ENCODE data around the gene SUPT6H. TPM values are rescaled to one million over a fixed set of nuclear protein-coding genes. Genes with fewer than 3 reads are reported as not detected.

The SUPT6H gene
- total RNA-seq, 2 experiments from 2014 or later = 33.7 to 76.5 TPM

GRCh38 chr17:28667870-28668269 is 5.9 kb downstream of the SUPT6H start:
- TF ChIP-seq CTCF (conservative IDR thresholded peaks at IDR 0.05; ENCODE audit: low read length) = no peak
- no peak for TF ChIP-seq EZH2phosphoT487 (IDR thresholded peaks at IDR 0.05; ENCODE audit: borderline replicate concordance, low read depth, low read length)
- ChIA-PET CTCF (ENCODE audit: unreplicated experiment) (no interaction called here), POLR2A (interaction anchor here (0.7 kb wide), 1 partner anchor 46 kb away, joined by 3 read pairs; no protein-coding TSS in a partner anchor)
- H3K27ac ChIP-seq (ENCODE audit: low read depth, low read length, poor library complexity, severe bottlenecking) = no peak overlapping the region
- peaks cover 43% of the 10 kb centered on the region for H3K79me2 ChIP-seq (ENCODE audit: insufficient read depth, low read depth, low read length)
- intact Hi-C loops (cut with micrococcal nuclease; ENCODE audit: unreplicated experiment) = no loop called here
- H2AFZ ChIP-seq (ENCODE audit: low read length) = no peak overlapping the region
- H4K20me1 ChIP-seq (ENCODE audit: insufficient read depth, low read length) = peaks cover 3% of the 10 kb centered on the region; the same call in 1 of the 2 replicates
- H3K4me1 ChIP-seq (ENCODE audit: insufficient read depth, low read length, poor library complexity, severe bottlenecking) = peaks cover 11% of the 10 kb centered on the region
- peaks cover 69% of the 10 kb centered on the region for H3K36me3 ChIP-seq (ENCODE audit: insufficient read depth, low read length)
- no peaks in the 10 kb centered on the region for H3K9me2 ChIP-seq (ENCODE audit: insufficient read depth, low read length)
- DNase-seq (ENCODE audit: low spot score) = no peak
- no TSS peak for BruUV-seq (replicated peaks)
- no peak overlapping the region for H3K4me2 ChIP-seq (ENCODE audit: low read length)
- H3K9me3 ChIP-seq (ENCODE audit: low read length) = no peaks in the 10 kb centered on the region
- no peak overlapping the region for H3K4me3 ChIP-seq (ENCODE audit: low read depth, low read length, poor library complexity, severe bottlenecking)

- no peak overlapping the region for H3K4me2 ChIP-seq (ENCODE audit: low read length)
- BruUV-seq (replicated peaks) = no TSS peak
- no peaks in the 10 kb centered on the region for H3K9me2 ChIP-seq (ENCODE audit: insufficient read depth, low read length)
- intact Hi-C loops (cut with micrococcal nuclease; ENCODE audit: unreplicated experiment) = no loop called here
- peaks cover 3% of the 10 kb centered on the region; the same call in 1 of the 2 replicates for H4K20me1 ChIP-seq (ENCODE audit: insufficient read depth, low read length)
- ChIA-PET POLR2A (no interaction called here), CTCF (ENCODE audit: unreplicated experiment) (no interaction called here)
- TF ChIP-seq CTCF (conservative IDR thresholded peaks at IDR 0.05; ENCODE audit: low read length) (no peak), EZH2phosphoT487 (IDR thresholded peaks at IDR 0.05; ENCODE audit: borderline replicate concordance, low read depth, low read length) (no peak)
- DNase-seq (ENCODE audit: low spot score) = no peak
- H3K4me1 ChIP-seq (ENCODE audit: insufficient read depth, low read length, poor library complexity, severe bottlenecking) = no peaks in the 10 kb centered on the region
- no peak overlapping the region for H2AFZ ChIP-seq (ENCODE audit: low read length)
- H3K36me3 ChIP-seq (ENCODE audit: insufficient read depth, low read length) = peaks cover 83% of the 10 kb centered on the region
- H3K79me2 ChIP-seq (ENCODE audit: insufficient read depth, low read depth, low read length) = peaks cover 23% of the 10 kb centered on the region
- no peak overlapping the region for H3K4me3 ChIP-seq (ENCODE audit: low read depth, low read length, poor library complexity, severe bottlenecking)
- H3K9me3 ChIP-seq (ENCODE audit: low read length) = no peaks in the 10 kb centered on the region
- no peak overlapping the region for H3K27ac ChIP-seq (ENCODE audit: low read depth, low read length, poor library complexity, severe bottlenecking)
Observed at GRCh38 chr17:28669918-28670317, 7.9 kb downstream of the SUPT6H start.

GRCh38 chr17:28675490-28675889 is 13.5 kb downstream of the SUPT6H start:
- H3K4me3 ChIP-seq (ENCODE audit: low read depth, low read length, poor library complexity, severe bottlenecking) = no peak overlapping the region
- H3K4me1 ChIP-seq (ENCODE audit: insufficient read depth, low read length, poor library complexity, severe bottlenecking) = no peaks in the 10 kb centered on the region
- H3K36me3 ChIP-seq (ENCODE audit: insufficient read depth, low read length) = peaks cover 94% of the 10 kb centered on the region
- no peak for DNase-seq (ENCODE audit: low spot score)
- TF ChIP-seq EZH2phosphoT487 (IDR thresholded peaks at IDR 0.05; ENCODE audit: borderline replicate concordance, low read depth, low read length) (no peak), CTCF (conservative IDR thresholded peaks at IDR 0.05; ENCODE audit: low read length) (no peak)
- no peaks in the 10 kb centered on the region for H3K79me2 ChIP-seq (ENCODE audit: insufficient read depth, low read depth, low read length)
- no peak overlapping the region for H2AFZ ChIP-seq (ENCODE audit: low read length)
- no TSS peak for BruUV-seq (replicated peaks)
- no peak overlapping the region for H3K4me2 ChIP-seq (ENCODE audit: low read length)
- no peaks in the 10 kb centered on the region for H4K20me1 ChIP-seq (ENCODE audit: insufficient read depth, low read length)
- intact Hi-C loops (cut with micrococcal nuclease; ENCODE audit: unreplicated experiment) = no loop called here
- H3K27ac ChIP-seq (ENCODE audit: low read depth, low read length, poor library complexity, severe bottlenecking) = no peak overlapping the region
- ChIA-PET CTCF (ENCODE audit: unreplicated experiment) (interaction anchor here (1.3 kb wide), 1 partner anchor 29 kb away, joined by 4 read pairs; no protein-coding TSS in a partner anchor), POLR2A (interaction anchor here (1.0 kb wide), 1 partner anchor 27 kb away, joined by 3 read pairs; no protein-coding TSS in a partner anchor)
- no peaks in the 10 kb centered on the region for H3K9me3 ChIP-seq (ENCODE audit: low read length)
- no peaks in the 10 kb centered on the region for H3K9me2 ChIP-seq (ENCODE audit: insufficient read depth, low read length)

All from OCI-LY7 (cell line).